ENCODE results near the gene PHC3.

GRCh38 chr3:170154084-170154483 is 27.4 kb downstream of the PHC3 start:
- TF ChIP-seq POLR2A (IDR thresholded peaks at IDR 0.05): no peak
- TF ChIP-seq CTCF (IDR thresholded peaks at IDR 0.05): no peak
- no peak for TF ChIP-seq EP300 (IDR thresholded peaks at IDR 0.05)
